GM19397 (cell line): ENCODE data around the gene ENTPD2.

Source experiments
- ATAC-seq: cut with Tn5 transposase; IDR thresholded peaks from one replicate; pipeline ENCODE4 v1.9.1; 2021; ENCODE audit warnings: mild to moderate bottlenecking, moderate library complexity; ENCODE audit not compliant: unreplicated experiment

The ENTPD2 gene

DNA sequence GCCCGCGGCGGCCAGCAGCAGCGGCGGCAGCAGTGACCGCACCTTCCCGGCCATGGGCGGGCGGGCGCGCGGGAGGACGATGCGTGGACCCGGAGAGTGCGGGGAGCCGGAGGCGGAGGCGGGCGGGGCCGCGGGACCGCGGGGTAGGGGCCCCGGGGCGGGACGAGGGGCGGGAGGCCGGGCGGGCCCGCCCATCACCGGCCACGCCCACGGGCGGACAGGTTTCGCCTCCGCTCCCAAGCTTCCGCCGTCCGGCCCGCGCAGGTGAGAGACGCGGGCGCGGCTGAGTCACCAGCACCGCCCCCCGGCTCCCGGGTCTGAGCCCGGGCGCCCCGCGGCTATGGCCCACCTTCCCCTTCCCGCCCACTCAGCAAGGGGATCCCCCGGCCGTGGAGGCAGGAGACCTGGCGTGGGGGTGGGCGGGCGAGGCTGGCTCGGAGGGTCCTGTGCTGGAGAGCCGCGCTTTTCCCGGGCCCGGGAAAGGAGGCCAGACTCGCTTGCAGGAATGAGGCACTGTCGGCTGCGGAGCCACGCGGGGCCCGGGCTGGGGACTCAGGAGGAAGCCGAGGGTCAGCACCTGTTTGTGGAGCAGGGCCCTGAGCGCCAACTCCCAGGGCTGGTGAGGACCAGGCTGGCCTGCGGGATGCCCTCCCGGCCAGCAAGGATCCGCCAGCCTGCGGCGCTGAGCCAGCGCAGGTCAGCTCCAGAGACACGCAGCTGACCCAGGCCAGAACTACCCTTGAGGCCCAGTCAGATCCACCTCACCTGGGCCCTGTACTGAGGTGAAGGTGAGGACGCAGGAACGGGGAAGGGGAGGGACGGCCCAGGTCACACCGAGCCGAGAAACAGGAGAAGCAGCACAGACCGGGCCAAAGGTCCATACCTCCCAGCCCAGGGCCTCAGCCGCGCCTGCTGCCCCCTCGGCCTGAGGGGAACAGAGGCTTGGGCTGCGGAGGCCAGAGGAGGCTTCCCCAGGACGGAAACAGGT, at the start of gene ENTPD2:
TSS of gene ENTPD2 (minus strand) at position 118 of the 988 bp plus-strand sequence. CDS start at position 54, 64 bp downstream.
- ATAC-seq, result no peak

DNA sequence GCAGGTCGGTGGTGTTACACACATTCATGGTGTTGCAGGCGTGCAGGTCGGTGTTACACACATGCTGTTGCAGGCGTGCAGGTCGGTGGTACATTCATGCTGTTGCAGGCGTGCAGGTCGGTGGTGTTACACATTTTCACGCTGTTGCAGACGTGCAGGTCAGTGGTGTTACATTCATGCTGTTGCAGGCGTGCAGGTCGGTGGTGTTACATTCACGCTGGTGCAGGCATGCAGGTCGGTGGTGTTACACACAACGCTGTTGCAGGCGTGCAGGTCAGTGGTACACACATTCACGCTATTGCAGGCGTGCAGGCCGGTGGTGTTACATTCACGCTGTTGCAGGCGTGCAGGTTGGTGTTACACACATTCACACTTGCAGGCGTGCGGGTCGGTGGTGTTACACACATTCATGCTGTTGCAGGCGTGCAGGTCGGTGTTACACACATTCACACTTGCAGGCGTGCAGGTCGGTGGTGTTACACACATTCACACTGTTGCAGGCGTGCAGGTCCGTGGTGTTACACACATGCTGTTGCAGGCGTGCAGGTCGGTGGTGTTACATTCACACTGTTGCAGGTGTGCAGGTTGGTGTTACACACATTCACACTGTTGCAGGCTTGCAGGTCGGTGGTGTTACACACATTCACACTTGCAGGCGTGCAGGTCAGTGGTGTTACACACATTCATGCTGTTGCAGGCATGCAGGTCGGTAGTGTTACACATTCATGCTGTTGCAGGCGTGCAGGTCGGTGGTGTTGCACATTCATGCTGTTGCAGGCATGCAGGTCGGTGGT, 49.5 kb upstream of the ENTPD2 start:
- ATAC-seq, result no peak

DNA sequence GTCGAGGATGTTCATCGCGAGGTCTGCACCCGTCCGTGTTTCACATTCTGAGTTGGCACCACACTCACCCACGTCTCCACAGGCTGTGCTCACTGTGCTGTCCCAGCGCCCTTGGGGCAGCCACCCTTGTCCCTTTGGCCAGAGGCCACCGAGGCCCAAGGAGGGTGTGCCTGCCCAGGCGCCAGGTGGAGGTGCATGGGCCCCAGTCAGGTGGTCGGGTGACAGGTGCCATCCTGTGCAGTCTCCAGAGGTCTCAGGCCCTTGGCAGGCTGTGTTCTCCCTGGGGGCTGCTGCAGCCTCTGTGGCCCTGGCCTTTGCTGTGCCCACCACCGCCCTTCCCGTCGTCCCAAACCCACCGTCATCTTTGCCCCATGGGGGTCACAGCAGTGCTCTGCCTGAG, 45.4 kb upstream of the ENTPD2 start:
- ATAC-seq, result no peak

DNA sequence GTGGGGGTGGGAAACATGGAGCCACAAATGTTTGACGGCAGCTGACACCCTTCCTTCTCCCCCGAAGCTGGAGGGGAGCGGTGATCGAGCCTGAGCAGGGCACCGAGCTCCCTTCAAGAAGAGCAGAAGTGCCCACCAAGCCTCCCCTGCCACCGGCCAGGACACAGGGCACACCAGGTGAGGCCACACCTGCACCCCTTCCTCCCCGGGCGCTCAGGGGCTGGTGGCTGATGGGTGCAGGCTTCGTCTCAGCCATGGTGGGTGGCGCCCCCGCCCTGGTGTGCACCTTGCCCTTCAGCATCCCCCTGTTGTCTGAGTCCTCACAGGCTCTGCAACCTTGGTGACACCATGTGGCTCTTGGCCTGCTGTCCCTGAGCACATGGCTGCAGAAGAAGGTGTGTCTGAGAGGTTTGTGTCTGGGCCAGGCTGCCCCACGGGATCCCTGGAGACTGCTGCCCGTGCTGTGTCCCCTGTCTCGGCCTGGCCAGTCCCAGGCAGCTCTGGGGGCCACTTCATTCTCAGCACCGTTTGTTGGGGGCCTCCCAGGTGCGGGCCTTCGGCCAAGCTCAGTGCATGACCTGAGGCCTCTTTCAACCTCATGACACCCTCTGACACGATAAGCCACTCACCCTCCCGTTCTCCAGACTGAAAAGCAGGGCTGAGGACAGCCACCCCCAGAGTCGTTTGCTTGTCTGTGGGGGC, 44.1 kb upstream of the ENTPD2 start:
- ATAC-seq, result no peak

DNA sequence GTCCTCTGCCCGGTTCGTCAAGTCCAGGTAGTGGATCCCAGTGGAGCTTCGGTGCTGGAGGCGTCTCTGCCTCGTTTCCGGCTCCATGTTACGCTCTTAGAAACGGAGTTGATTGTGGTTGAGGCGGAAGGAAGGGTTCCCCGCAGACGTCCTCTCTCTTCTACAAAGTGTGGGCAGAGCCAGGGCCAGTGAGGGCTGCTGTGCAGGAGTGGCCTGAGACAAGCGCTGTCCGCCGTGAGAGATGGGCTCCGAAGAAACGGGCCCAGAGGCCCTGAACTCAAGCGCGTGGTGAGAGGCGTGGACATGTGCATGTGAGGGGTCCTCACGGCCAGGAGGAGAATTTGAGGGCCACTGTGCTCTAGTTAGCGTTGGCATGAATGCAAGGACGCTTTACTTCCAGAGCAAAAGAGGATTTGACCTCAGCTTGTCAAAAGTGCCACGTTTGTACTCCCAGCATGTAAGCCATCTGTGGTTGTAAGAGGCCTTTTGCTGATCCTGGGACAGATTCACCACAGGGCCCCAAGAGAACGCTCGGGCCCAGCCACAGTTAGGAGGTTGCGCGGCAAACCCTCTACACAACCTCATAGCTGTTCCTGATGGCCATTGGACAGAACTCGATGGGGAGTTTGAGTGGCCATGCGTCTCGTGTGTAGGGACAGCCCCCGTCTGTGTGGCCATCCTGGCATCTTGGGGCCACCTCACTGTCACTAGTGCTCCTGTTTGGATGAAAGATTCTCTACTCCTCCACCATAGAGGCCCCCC, 43.1 kb upstream of the ENTPD2 start:
- ATAC-seq, result no peak

DNA sequence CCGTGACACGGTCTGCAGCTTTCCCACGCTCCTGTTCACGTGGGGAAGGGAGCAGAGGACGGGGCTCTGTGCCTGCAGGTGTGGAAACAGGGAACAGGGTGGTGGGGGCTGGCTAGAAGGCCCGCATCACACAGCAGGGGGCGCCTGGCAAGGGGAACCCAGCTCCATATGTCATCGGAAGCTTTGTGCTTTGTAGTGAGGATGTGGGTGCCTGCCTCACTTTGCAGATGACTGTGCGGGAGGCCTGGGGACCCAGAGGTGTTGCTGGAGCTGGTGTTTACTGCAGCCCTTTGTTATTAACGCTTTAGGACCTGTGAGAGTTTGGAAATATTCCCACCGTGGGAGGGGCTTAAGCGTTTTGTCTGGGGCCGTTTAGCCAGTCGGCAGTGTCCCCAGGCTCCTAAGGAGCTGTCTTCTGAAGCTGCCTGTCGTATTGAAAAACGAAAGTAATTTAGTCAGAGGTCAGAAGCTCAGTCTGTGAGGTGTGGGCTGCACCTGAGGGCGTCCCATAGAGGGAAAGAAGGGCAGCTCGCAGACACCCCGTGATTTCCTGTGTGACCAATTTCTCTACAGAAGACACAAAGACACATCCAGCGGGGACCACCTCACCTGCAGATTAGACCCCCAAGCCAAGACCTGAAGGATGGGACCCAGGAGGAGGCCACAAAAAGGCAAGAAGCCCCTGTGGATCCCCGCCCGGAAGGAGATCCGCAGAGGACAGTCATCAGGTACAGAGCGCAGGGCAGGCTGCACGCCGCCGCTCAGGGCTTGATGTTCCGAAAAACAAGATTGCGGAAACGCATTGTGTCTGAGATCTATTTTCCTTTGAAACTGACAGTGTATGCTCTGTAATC, 42.0 kb upstream of the ENTPD2 start:
- ATAC-seq, result peak; percentile 77

DNA sequence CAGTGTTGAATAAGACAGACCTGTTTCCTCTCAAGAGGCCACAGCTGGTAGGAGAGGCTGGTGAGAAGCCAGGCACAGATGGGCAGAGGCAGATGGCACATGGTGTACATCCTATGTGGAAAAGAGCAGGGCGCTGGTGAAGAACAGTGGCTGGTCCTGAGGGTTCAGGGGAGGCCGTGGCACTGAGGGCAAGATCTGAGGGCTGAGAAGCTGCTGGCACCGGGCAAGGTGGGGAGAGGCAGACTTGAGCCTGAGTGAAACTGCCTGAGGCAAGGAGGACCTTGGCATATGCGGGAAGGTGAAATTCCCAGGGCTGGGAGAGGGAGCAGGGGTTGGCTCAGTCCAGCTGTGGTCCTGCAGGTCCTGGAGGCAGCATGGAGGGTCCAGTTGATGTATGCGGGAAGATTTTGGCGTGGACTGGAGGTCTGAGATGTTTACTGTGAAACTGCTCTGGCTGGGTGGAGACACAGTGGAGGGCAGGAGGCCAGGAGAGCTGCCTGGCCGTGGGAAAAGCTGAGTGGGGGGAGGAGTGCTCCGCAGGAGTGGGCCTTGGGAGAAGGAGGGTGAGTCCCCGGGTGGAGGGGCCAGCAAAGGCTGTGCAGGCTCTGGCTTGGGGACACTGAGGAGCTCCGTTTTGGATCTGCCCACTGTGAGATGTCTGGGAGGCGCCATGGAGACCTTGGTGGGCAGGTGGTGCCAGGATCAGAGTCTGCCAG, 35.5 kb upstream of the ENTPD2 start:
- ATAC-seq, result no peak

DNA sequence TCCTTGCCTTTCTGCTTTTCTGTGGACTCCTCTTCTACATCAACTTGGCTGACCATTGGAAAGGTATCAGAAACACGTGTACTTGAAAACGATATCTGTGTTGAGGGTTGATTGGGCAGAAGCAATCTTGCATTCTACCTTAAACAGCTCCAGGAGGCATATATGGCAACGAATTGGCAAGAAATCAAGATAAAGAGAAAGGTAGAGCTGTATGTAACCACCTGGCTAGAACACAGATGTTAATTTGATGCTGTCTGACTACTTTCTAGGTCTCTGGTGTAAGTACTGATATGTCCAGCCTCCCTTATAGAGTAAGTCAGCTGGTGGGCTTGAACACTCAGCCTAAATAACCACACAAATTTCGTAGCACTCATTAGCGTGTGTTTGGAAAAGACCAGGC, 34.3 kb upstream of the ENTPD2 start:
- no peak for ATAC-seq

DNA sequence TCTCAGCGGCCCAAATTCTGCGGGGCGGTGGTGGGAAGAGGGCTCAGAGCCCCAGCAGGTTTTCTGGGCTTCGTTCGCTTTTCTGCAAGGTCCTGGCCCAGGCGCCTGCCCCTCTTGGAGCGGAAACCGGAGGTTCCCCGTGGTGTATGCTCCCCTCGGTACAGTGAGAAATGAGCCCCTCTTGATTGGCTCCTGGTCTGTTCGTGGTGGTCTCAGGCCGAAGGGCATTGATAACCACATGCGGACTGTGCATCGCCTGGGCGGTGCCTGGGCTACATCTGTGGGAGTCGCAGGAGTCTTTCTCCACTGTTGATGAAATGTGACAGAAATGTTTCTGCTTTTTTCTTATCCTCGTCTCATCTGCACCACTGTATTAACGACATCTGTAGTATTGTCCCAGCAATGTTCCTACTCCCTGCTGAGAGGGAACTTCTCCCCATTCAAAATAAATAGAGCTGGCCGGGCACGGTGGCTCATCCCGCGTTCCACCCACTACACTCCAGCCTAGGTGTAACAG, 33.6 kb upstream of the ENTPD2 start:
- no peak for ATAC-seq

DNA sequence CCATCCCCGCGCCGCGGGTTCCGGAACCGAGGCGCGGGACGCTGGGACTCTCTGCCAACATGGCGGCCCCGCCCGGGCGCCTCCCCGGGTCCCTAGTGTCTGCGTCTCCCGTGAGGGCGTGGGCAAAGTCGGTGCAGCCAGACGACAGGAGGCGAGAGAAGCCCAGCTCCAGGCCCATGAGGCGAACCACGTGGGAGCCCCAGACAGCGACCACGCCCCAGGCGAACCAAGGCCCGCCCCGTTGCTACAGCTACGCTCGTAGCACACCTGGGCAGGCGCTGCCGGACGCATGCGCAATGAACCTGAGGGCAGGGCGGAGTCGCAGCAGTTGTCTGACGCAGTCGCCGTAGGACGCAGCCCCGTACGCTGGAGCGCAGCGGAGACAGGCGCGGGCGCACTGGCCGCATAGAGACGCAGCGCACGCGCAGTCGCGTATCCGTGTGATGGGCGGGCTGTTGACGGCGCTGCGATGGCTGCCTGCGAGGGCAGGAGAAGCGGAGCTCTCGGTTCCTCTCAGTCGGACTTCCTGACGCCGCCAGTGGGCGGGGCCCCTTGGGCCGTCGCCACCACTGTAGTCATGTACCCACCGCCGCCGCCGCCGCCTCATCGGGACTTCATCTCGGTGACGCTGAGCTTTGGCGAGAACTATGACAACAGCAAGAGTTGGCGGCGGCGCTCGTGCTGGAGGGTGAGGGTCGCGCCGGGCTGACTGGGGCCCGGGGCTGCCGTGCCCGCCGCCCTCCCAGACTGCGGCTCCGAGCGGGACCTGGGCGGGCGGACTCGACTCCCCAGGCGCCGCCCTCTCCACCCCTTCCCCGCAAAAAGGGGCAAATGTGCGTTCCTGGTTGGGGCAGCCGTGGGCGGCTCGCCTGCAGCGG, 32.9 kb upstream of the ENTPD2 start, which contains the start of gene MAN1B1:
TSS of gene MAN1B1 (plus strand) at position 455 of the 878 bp plus-strand sequence. CDS start at position 470, 15 bp downstream.
- ATAC-seq, result peak; percentile 85

DNA sequence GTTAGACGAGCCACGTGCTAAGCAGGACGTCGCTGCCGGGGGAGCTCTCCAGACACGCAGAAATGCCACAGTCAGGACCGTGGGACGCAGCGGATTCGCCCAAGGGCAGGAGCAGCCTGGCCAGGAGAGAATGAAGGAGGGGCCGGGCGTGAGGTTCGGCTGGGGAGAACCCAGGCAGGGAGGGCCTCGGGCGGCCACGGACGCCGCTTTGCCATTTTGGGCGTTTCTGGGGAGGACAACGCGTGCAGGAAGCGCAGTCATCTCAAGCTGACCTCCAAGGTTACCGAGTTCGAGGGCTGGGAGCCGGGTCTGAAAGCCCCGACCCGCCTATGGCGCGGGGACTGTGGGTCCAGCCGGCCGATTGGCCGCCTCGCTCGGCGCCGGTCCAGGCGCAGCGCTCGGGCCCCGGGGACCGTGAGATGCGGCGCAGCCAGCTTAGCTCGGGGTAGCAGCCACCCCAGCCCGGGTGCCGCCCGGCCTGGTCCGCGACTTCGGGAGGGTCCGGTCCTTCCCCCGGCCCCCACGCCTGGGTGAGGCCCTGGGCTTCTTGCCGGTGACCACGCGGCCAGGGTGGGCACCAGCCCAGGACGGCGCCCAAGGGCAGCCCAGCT, 32.2 kb upstream of the ENTPD2 start:
- ATAC-seq, result peak; percentile 15

DNA sequence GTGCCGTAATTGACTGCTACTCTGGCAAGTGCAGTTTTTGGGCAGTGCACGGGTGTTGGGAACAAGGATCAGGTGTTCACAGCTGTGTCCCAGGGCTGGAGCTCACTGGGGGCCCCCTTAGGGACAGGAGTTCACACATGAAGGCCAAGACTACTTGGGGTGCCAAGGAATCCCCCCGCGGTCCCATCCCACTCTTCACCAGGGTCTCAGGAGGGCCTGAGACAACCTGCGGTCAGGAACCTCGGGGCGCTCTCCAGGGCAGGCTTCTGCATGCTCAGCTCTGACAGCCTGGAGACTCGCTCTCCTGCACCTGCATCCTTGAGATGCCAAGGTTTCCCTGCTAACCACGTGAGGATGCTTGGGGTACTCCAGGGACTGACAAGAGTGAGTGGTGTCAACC, 30.7 kb upstream of the ENTPD2 start:
- ATAC-seq, result no peak

DNA sequence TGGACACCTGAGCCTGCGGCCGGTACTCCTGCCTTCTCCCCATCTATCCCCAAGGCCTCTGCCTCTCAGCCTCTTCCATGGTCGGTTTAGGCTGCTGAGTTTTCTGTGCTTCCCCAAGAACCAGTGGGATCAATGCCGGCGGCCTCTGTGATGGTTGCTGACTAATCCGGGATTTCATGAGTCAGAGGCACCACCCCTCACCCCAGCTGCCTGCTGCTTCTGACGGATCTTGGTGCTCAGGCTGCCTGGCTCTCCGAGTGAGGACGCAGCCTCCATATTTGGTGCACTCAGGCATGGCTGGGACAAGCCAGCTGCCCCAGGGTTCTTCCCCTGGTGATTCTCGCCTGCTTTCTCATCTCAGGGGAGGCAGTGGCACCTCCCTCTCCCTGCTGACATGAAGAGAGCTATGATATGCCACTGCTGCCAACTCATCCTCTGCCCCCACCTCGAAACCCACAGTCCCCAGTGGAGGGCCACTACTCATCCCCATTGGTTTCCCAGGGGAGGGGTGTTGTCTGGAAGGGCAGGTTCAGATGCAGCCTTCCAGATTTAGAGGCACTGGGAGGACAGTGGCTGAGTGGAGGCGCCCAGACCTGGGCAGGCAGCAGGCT, 29.6 kb upstream of the ENTPD2 start:
- no peak for ATAC-seq

DNA sequence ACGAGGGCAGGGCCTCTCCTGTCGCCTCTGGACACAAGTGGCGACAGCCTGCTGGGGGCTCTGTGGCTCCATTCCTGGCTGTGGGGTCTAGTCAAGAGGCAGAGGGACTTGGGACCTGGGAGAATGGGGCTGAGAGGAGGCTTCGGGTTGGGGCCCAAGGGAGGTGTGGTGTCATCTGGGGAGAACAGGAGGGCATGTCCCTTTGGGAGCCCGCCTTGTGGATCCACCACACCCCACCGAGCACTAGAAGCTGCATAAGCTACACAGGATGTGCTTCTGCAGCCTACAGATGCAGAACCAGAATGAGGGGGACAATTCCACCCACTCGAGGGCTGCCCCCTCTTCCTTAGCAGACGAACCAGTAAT, 29.0 kb upstream of the ENTPD2 start:
- ATAC-seq, result no peak

DNA sequence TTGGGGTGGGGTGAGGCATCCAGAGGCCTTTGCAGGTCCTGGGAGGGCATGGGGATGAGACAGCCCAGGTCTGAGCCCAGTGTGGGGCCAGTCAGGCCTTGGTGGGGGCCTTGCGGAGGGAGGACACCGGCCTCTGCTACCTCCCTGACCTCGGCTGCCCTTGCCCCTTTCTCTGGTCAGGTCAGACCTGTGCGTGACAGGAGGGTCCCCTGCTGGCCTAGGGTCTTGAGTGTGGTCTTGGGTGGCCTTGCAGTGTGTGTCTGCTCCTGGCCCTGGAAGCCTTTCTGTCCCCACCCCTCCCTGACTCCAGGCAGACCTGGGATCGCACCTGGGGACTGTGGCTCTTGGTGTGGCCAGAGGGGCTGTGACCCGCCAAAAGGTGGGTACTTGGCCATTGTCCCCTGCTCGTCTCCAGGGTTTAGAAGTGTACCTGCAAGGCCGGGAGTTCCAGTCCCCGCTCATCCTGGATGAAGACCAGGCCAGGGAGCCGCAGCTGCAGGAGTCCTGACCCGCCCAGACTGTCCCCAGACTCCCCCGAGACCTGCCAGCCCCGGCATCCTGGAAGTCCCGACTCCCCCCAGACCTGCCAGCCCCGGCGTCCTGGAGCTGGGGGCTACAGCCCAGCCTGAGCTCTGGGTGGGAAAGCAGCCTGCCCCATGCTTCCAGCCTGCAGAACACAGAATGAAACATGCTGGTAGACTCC, 28.5 kb upstream of the ENTPD2 start:
- no peak for ATAC-seq
